ENCODE measurements around the gene HOOK1. TPM values are rescaled to one million over a fixed set of nuclear protein-coding genes. Genes with fewer than 3 reads are reported as not detected.
"Not testable (repeated sequence)": the region's sequence is repeated elsewhere in the genome, so short reads cannot be mapped to it uniquely, and the experiment has no call there.

Gene HOOK1
- total RNA-seq, 2 donors from 2014 or later, result 19.9 to 23.7 TPM

- H3K36me3 ChIP-seq (ENCODE audit: control insufficient read depth, insufficient read depth, low read length), result peaks cover 38% of the 10 kb centered on the region
- peaks cover 41% of the 10 kb centered on the region for H3K36me3 Mint-ChIP-seq (ENCODE audit: low read depth)
- no peaks in the 10 kb centered on the region for H3K4me1 Mint-ChIP-seq
- H3K4me3 ChIP-seq (ENCODE audit: low read length), result no peak overlapping the region
- WGBS, 2 experiments (ENCODE audit: insufficient coverage in 1 of 2, insufficient read length in 1 of 2), result 94% methylated on average over 2 of the region's 3 CpGs; no CpG with 5 or more reads in 1 of the 2 experiments
- no peak overlapping the region for H3K4me3 Mint-ChIP-seq
- TF ChIP-seq CTCF (conservative IDR thresholded peaks at IDR 0.05), result no peak
- no peak overlapping the region for H3K9ac ChIP-seq (ENCODE audit: extremely low read depth, low read length, poor library complexity, severe bottlenecking)
- no peaks in the 10 kb centered on the region for H3K9me3 Mint-ChIP-seq
- no peak for DNase-seq
- H3K4me1 ChIP-seq (ENCODE audit: control insufficient read depth, insufficient read depth, low read length), result no peaks in the 10 kb centered on the region
- H3K27ac ChIP-seq (ENCODE audit: low read depth, low read length), result no peak overlapping the region
- H3K27me3 Mint-ChIP-seq (ENCODE audit: insufficient read depth), result no peaks in the 10 kb centered on the region
- H3K27me3 ChIP-seq (ENCODE audit: control insufficient read depth, insufficient read depth, low read length, poor library complexity, severe bottlenecking), result no peaks in the 10 kb centered on the region
- H3K27ac Mint-ChIP-seq, result no peak overlapping the region
- H3K9me3 ChIP-seq (ENCODE audit: control insufficient read depth, low read length), result no peaks in the 10 kb centered on the region
Observed at GRCh38 chr1:59846209-59846894, 31.6 kb downstream of the HOOK1 start.

GRCh38 chr1:59846895-59847282 is 32.1 kb downstream of the HOOK1 start:
- Mint-ChIP-seq H3K4me1 (no peaks in the 10 kb centered on the region), H3K4me3 (no peak overlapping the region), H3K27me3 (ENCODE audit: insufficient read depth) (no peaks in the 10 kb centered on the region), H3K36me3 (ENCODE audit: low read depth) (peaks cover 41% of the 10 kb centered on the region), H3K27ac (no peak overlapping the region), H3K9me3 (no peaks in the 10 kb centered on the region)
- no peaks in the 10 kb centered on the region for H3K27me3 ChIP-seq (ENCODE audit: control insufficient read depth, insufficient read depth, low read length, poor library complexity, severe bottlenecking)
- H3K9me3 ChIP-seq (ENCODE audit: control insufficient read depth, low read length), result no peaks in the 10 kb centered on the region
- 88 to 99% methylated on average over 2 of the region's 2 CpGs for WGBS, 2 experiments (ENCODE audit: insufficient coverage in 1 of 2, insufficient read length in 1 of 2)
- no peak for TF ChIP-seq CTCF (conservative IDR thresholded peaks at IDR 0.05)
- peaks cover 33% of the 10 kb centered on the region for H3K36me3 ChIP-seq (ENCODE audit: control insufficient read depth, insufficient read depth, low read length)
- no peak for DNase-seq
- H3K9ac ChIP-seq (ENCODE audit: extremely low read depth, low read length, poor library complexity, severe bottlenecking), result no peak overlapping the region
- H3K27ac ChIP-seq (ENCODE audit: low read depth, low read length), result no peak overlapping the region
- no peak overlapping the region for H3K4me3 ChIP-seq (ENCODE audit: low read length)
- no peaks in the 10 kb centered on the region for H3K4me1 ChIP-seq (ENCODE audit: control insufficient read depth, insufficient read depth, low read length)

GRCh38 chr1:59852117-59852516 is 37.4 kb downstream of the HOOK1 start:
- H3K4me1 Mint-ChIP-seq, result peaks cover 10% of the 10 kb centered on the region
- peaks cover 16% of the 10 kb centered on the region for H3K36me3 ChIP-seq (ENCODE audit: control insufficient read depth, insufficient read depth, low read length)
- H3K27ac ChIP-seq (ENCODE audit: low read depth, low read length), result no peak overlapping the region

GRCh38 chr1:59855297-59855696 is 40.5 kb downstream of the HOOK1 start:
- H3K27me3 ChIP-seq (ENCODE audit: control insufficient read depth, insufficient read depth, low read length, poor library complexity, severe bottlenecking); H3K4me1 ChIP-seq (ENCODE audit: control insufficient read depth, insufficient read depth, low read length); H3K9me3 Mint-ChIP-seq; H3K9me3 ChIP-seq (ENCODE audit: control insufficient read depth, low read length); H3K4me3 ChIP-seq (ENCODE audit: low read length); H3K9ac ChIP-seq (ENCODE audit: extremely low read depth, low read length, poor library complexity, severe bottlenecking); DNase-seq; H3K27ac Mint-ChIP-seq; H3K36me3 ChIP-seq (ENCODE audit: control insufficient read depth, insufficient read depth, low read length); H3K4me3 Mint-ChIP-seq; H3K27me3 Mint-ChIP-seq (ENCODE audit: insufficient read depth); H3K27ac ChIP-seq (ENCODE audit: low read depth, low read length): not testable (repeated sequence)
- Mint-ChIP-seq H3K36me3 (ENCODE audit: low read depth) (peaks cover 23% of the 10 kb centered on the region), H3K4me1 (peaks cover 19% of the 10 kb centered on the region)
- WGBS, 2 experiments (ENCODE audit: insufficient coverage in 1 of 2, insufficient read length in 1 of 2), result 60 to 100% methylated on average over 1 of the region's 1 CpG

More at GRCh38 chr1:59852117-59852516, 37.4 kb downstream of the HOOK1 start:
- H3K4me1 ChIP-seq (ENCODE audit: control insufficient read depth, insufficient read depth, low read length), result peaks cover 4% of the 10 kb centered on the region
- Mint-ChIP-seq H3K27ac (no peak overlapping the region), H3K36me3 (ENCODE audit: low read depth) (peaks cover 38% of the 10 kb centered on the region), H3K27me3 (ENCODE audit: insufficient read depth) (no peaks in the 10 kb centered on the region), H3K9me3 (peaks cover 6% of the 10 kb centered on the region), H3K4me3 (no peak overlapping the region)
- peaks cover 8% of the 10 kb centered on the region for H3K9me3 ChIP-seq (ENCODE audit: control insufficient read depth, low read length)
- no peaks in the 10 kb centered on the region for H3K27me3 ChIP-seq (ENCODE audit: control insufficient read depth, insufficient read depth, low read length, poor library complexity, severe bottlenecking)
- no peak for TF ChIP-seq CTCF (conservative IDR thresholded peaks at IDR 0.05)
- WGBS, 2 experiments (ENCODE audit: insufficient coverage in 1 of 2, insufficient read length in 1 of 2), result 83% methylated on average over 1 of the region's 1 CpG; no CpG with 5 or more reads in 1 of the 2 experiments
- DNase-seq, result no peak
- H3K9ac ChIP-seq (ENCODE audit: extremely low read depth, low read length, poor library complexity, severe bottlenecking), result no peak overlapping the region
- H3K4me3 ChIP-seq (ENCODE audit: low read length), result no peak overlapping the region
